ENCODE data around the gene EVPL.

Gene EVPL

GRCh38 chr17:76018340-76018680 lies 8.8 kb downstream of the EVPL start:
- DNase-seq (ENCODE audit: low read depth in 3 of 3), result no peak

GRCh38 chr17:76017481-76018339 lies 9.4 kb downstream of the EVPL start:
- DNase-seq (ENCODE audit: low read depth in 3 of 3), result no peak

- DNase-seq (ENCODE audit: low read depth in 3 of 3), result no peak
Observed at GRCh38 chr17:76014925-76015261, 12.2 kb downstream of the EVPL start.

- peak; percentile 54 to 78 (median 63) for DNase-seq (ENCODE audit: low read depth in 3 of 3)
Observed at GRCh38 chr17:76014100-76014924, 12.8 kb downstream of the EVPL start.

- DNase-seq (ENCODE audit: low read depth in 3 of 3), result no peak
Observed at GRCh38 chr17:76013377-76013932, 13.7 kb downstream of the EVPL start.

GRCh38 chr17:76011951-76012350 lies 15.2 kb downstream of the EVPL start:
- DNase-seq (ENCODE audit: low read depth in 3 of 3), result no peak

- DNase-seq (ENCODE audit: low read depth in 3 of 3), result no peak
Observed at GRCh38 chr17:76009969-76010661, 17.0 kb downstream of the EVPL start.

- DNase-seq (ENCODE audit: low read depth in 3 of 3), result no peak
Observed at GRCh38 chr17:76009447-76009846, 17.7 kb downstream of the EVPL start.

- no peak for DNase-seq (ENCODE audit: low read depth in 3 of 3)
Observed at GRCh38 chr17:76008630-76009425, 18.3 kb downstream of the EVPL start.

- no peak for DNase-seq (ENCODE audit: low read depth in 3 of 3)
Observed at GRCh38 chr17:76008208-76008607, 18.9 kb downstream of the EVPL start.

GRCh38 chr17:76007850-76008165 lies 19.3 kb downstream of the EVPL start:
- DNase-seq (ENCODE audit: low read depth in 3 of 3), result no peak

- DNase-seq (ENCODE audit: low read depth in 3 of 3), result no peak
Observed at GRCh38 chr17:76007131-76007849, 19.8 kb downstream of the EVPL start.

GRCh38 chr17:76005263-76006149 lies 21.6 kb downstream of the EVPL start:
- peak; percentile 74 to 82 (median 77) for DNase-seq (ENCODE audit: low read depth in 3 of 3)

- DNase-seq (ENCODE audit: low read depth in 3 of 3), result no peak
Observed at GRCh38 chr17:76004750-76005262, 22.3 kb downstream of the EVPL start.

- DNase-seq (ENCODE audit: low read depth in 3 of 3), result no peak
Observed at GRCh38 chr17:76003915-76004314, 23.2 kb downstream of the EVPL start.

- DNase-seq (ENCODE audit: low read depth in 3 of 3), result no peak
Observed at GRCh38 chr17:76002100-76002499, 25.0 kb downstream of the EVPL start.

- DNase-seq (ENCODE audit: low read depth in 3 of 3), result no peak
Observed at GRCh38 chr17:76000755-76001521, 26.2 kb downstream of the EVPL start, which contains the start of gene CDK3. CDK3 (plus strand) TSS chr17:76000855; CDS start chr17:76001426, 571 bp downstream.

GRCh38 chr17:76000016-76000754 lies 26.9 kb downstream of the EVPL start:
- peak; percentile 31 to 62 (median 42) for DNase-seq (ENCODE audit: low read depth in 3 of 3)

Measured in stimulated activated CD4-positive, alpha-beta T cell treated with anti-CD3 and anti-CD28 coated beads, TNF-alpha, amount 100 ng/mL, for 24 hours (primary cell).